Left renal pelvis (tissue), 4 donors: Measurements from ENCODE around the gene VWA2. TPM values are rescaled to one million over a fixed set of nuclear protein-coding genes. Genes with fewer than 3 reads are reported as not detected.

Experiments used
- DNase-seq, 4 donors: peaks; one replicate each; pipeline ENCODE4 v3.0.0-alpha.2; 2013; ENCODE audit warnings: low read depth in 4 of 4, low spot score in 3 of 4
- polyA plus RNA-seq, 4 donors: library from polyadenylated mRNA; unstranded; fragments of 120-200 nt; gene quantifications; one replicate each; pipeline ENCODE4 v1.2.1, GENCODE V29; 2013; ENCODE audit not compliant: insufficient read length in 4 of 4

VWA2 gene
- polyA plus RNA-seq, result 1 to 10 TPM in 3 of 4 donors, under 1 TPM in 1; 0.25 to 2.8 (median 2.0) TPM

- DNase-seq, result no peak
Measured at GRCh38 chr10:114239117-114239993, at the start of gene VWA2. Gene VWA2, plus strand, starts transcription at chr10:114239254. Its CDS starts 9,460 bp downstream, at chr10:114248714.

GRCh38 chr10:114189700-114190099 is 49.4 kb upstream of the VWA2 start:
- no peak for DNase-seq

- no peak for DNase-seq
Measured at GRCh38 chr10:114195079-114195478, 44.0 kb upstream of the VWA2 start.

GRCh38 chr10:114199239-114199638 is 39.8 kb upstream of the VWA2 start:
- DNase-seq, result no peak

- no peak for DNase-seq
Measured at GRCh38 chr10:114202812-114203211, 36.2 kb upstream of the VWA2 start.

GRCh38 chr10:114206902-114207301 is 32.2 kb upstream of the VWA2 start:
- DNase-seq, result no peak

- no peak for DNase-seq
Measured at GRCh38 chr10:114207349-114207748, 31.7 kb upstream of the VWA2 start.

- no peak for DNase-seq
Measured at GRCh38 chr10:114208351-114208750, 30.7 kb upstream of the VWA2 start.

- no peak for DNase-seq
Measured at GRCh38 chr10:114212153-114212552, 26.9 kb upstream of the VWA2 start.

- DNase-seq, result no peak
Measured at GRCh38 chr10:114215033-114215432, 24.0 kb upstream of the VWA2 start.

- no peak for DNase-seq
Measured at GRCh38 chr10:114220281-114220680, 18.8 kb upstream of the VWA2 start.

- no peak for DNase-seq
Measured at GRCh38 chr10:114221235-114221634, 17.8 kb upstream of the VWA2 start.

- no peak for DNase-seq
Measured at GRCh38 chr10:114223066-114223465, 16.0 kb upstream of the VWA2 start.

GRCh38 chr10:114228156-114228555 is 10.9 kb upstream of the VWA2 start:
- DNase-seq, result no peak

- no peak for DNase-seq
Measured at GRCh38 chr10:114232561-114233176, 6.4 kb upstream of the VWA2 start.

- DNase-seq, result no peak
Measured at GRCh38 chr10:114233482-114233881, 5.6 kb upstream of the VWA2 start.

- DNase-seq, result no peak
Measured at GRCh38 chr10:114234132-114234531, 4.9 kb upstream of the VWA2 start.

GRCh38 chr10:114239994-114240345 is 916 bp downstream of the VWA2 start:
- no peak for DNase-seq

GRCh38 chr10:114242235-114242634 is 3.2 kb downstream of the VWA2 start:
- no peak for DNase-seq

- DNase-seq, result no peak
Measured at GRCh38 chr10:114243661-114244060, 4.6 kb downstream of the VWA2 start.

- no peak for DNase-seq
Measured at GRCh38 chr10:114244126-114244525, 5.1 kb downstream of the VWA2 start.
